ENCODE data around the gene SEPTIN11.

SEPTIN11 gene

GRCh38 chr4:76977113-76977512 is 27.6 kb downstream of the SEPTIN11 start:
- CTCF ChIA-PET, result no interaction called here
- no peaks in the 10 kb centered on the region for H3K9me3 ChIP-seq (ENCODE audit: control insufficient read depth, insufficient read depth, low read depth, low read length)
- TF ChIP-seq PRDM2 (tag by site-specific recombination; IDR thresholded peaks at IDR 0.05; ENCODE audit: borderline replicate concordance), result no peak
- no peaks in the 10 kb centered on the region; the same call in 1 of the 2 replicates for H3K4me1 ChIP-seq (ENCODE audit: control insufficient read depth, insufficient read depth, low read length)
- no peak overlapping the region for H3K4me3 ChIP-seq (ENCODE audit: low read depth, low read length)
- no peaks in the 10 kb centered on the region for H3K36me3 ChIP-seq (ENCODE audit: control insufficient read depth in 2 of 2, insufficient read depth in 1 of 2, low read length in 2 of 2)
- POLR2A ChIA-PET, result no interaction called here
- no peak overlapping the region for H3K27ac ChIP-seq (ENCODE audit: extremely low read depth, low read depth, low read length)

- POLR2A ChIA-PET, result no interaction called here
- CTCF ChIA-PET, result interaction anchor here (0.6 kb wide), 1 partner anchor 109 kb away, joined by 3 read pairs; no protein-coding TSS in a partner anchor
Measured at GRCh38 chr4:76977736-76978350, 28.3 kb downstream of the SEPTIN11 start.

More at GRCh38 chr4:76977736-76978350, 28.3 kb downstream of the SEPTIN11 start:
- TF ChIP-seq ZBTB1 (tag by site-specific recombination; IDR thresholded peaks at IDR 0.05) (no peak), ZNF354C (tag by site-specific recombination; IDR thresholded peaks at IDR 0.05; ENCODE audit: borderline replicate concordance, low read depth) (no peak), ZNF449 (tag by site-specific recombination; IDR thresholded peaks at IDR 0.05) (no peak), ZNF138 (tag by site-specific recombination; IDR thresholded peaks at IDR 0.05; ENCODE audit: borderline replicate concordance) (no peak), ZNF266 (tag by site-specific recombination; IDR thresholded peaks at IDR 0.05; ENCODE audit: low read depth) (no peak), ZNF785 (tag by site-specific recombination; IDR thresholded peaks at IDR 0.05) (no peak), ZNF19 (tag by site-specific recombination; IDR thresholded peaks at IDR 0.05; ENCODE audit: low read depth) (no peak), ZNF624 (tag by site-specific recombination; IDR thresholded peaks at IDR 0.05) (no peak), GLIS2 (tag by site-specific recombination; IDR thresholded peaks at IDR 0.05) (no peak), ZNF843 (tag by site-specific recombination; IDR thresholded peaks at IDR 0.05) (no peak), TRIM28 (IDR thresholded peaks at IDR 0.05; ENCODE audit: borderline replicate concordance, low read length) (no peak), ZNF473 (tag by site-specific recombination; IDR thresholded peaks at IDR 0.05) (no peak), ZNF571 (tag by site-specific recombination; IDR thresholded peaks at IDR 0.05) (no peak), ZNF660 (tag by site-specific recombination; IDR thresholded peaks at IDR 0.05) (no peak), CTCF (tag by site-specific recombination; IDR thresholded peaks at IDR 0.05) (no peak), ZNF580 (tag by site-specific recombination; IDR thresholded peaks at IDR 0.05) (no peak), ZNF837 (tag by site-specific recombination; IDR thresholded peaks at IDR 0.05) (no peak), AEBP2 (tag by site-specific recombination; IDR thresholded peaks at IDR 0.05; ENCODE audit: borderline replicate concordance) (no peak), ZNF701 (tag by site-specific recombination; IDR thresholded peaks at IDR 0.05) (no peak), ZNF302 (tag by site-specific recombination; IDR thresholded peaks at IDR 0.05; ENCODE audit: low read depth) (no peak)
- Histone ChIP-seq H3K4me3 (ENCODE audit: low read depth, low read length) (no peak overlapping the region), H3K36me3 (ENCODE audit: control insufficient read depth in 2 of 2, insufficient read depth in 1 of 2, low read length in 2 of 2) (no peaks in the 10 kb centered on the region), H3K27ac (ENCODE audit: extremely low read depth, low read depth, low read length) (no peak overlapping the region), H3K9me3 (ENCODE audit: control insufficient read depth, insufficient read depth, low read depth, low read length) (no peaks in the 10 kb centered on the region), H3K4me1 (ENCODE audit: control insufficient read depth, insufficient read depth, low read length) (peaks cover 2% of the 10 kb centered on the region)
